C4-2B (cell line): ENCODE measurements around the gene SLC22A17.
A peak's percentile ranks its signal among the peaks of the same experiment; 100 is the strongest.

ENCODE experiments used
- H3K27ac ChIP-seq: fragments of 450-650 bp; 2 replicates; pipeline ENCODE4 v1.5.1; 2017
- CTCF ChIP-seq: fragments of 450-650 bp; conservative IDR thresholded peaks from 2 replicates; pipeline ENCODE4 v1.5.1; 2017; ENCODE audit warnings: mild to moderate bottlenecking
- ZFX ChIP-seq: fragments of 450-650 bp; IDR thresholded peaks from 2 replicates; pipeline ENCODE4 v1.6.1; 2017

Gene SLC22A17

GRCh38 chr14:23299986-23300686, 52.6 kb downstream of the SLC22A17 start:
- no peak for TF ChIP-seq ZFX
- peak; percentile 13 for TF ChIP-seq CTCF
- peak overlapping the region; percentile 94 for H3K27ac ChIP-seq

GRCh38 chr14:23299211-23299957, 53.3 kb downstream of the SLC22A17 start:
- H3K27ac ChIP-seq, result no peak overlapping the region
- TF ChIP-seq ZFX, result no peak
- TF ChIP-seq CTCF, result peak; percentile 28

- no peak for TF ChIP-seq ZFX
- TF ChIP-seq CTCF, result no peak
- no peak overlapping the region for H3K27ac ChIP-seq
Observed at GRCh38 chr14:23297611-23298277, 54.9 kb downstream of the SLC22A17 start.

GRCh38 chr14:23297096-23297495, 55.6 kb downstream of the SLC22A17 start:
- TF ChIP-seq ZFX (no peak), CTCF (no peak)
- no peak overlapping the region for H3K27ac ChIP-seq
